Spleen (tissue), 11 donors: ENCODE measurements around the gene AASDHPPT. TPM values are rescaled to one million over a fixed set of nuclear protein-coding genes. Genes with fewer than 3 reads are reported as not detected.

ENCODE experiments used
- DNase-seq: peaks from one replicate; pipeline ENCODE4 v3.0.0-alpha.2; 2020
- H3K27ac ChIP-seq, 8 donors: fragments of 200-600 bp; sonication (generic) in 7 of 8; 1 replicate in 4 of 8; 2 replicates in 4 of 8; pipeline versions ENCODE4 v1.5.0 to v1.8.0; 2016 to 2021; ENCODE audit warnings: inconsistent platforms in 4 of 8, mild to moderate bottlenecking in 4 of 8, moderate library complexity in 1 of 8
- H3K27me3 ChIP-seq, 7 donors: fragments of 200-600 bp; sonication (generic) in 6 of 7; replicated peaks in 1 of 7; 1 replicate in 4 of 7; 2 replicates in 3 of 7; pipeline versions ENCODE4 v1.5.0 to v1.8.0; 2016 to 2021; ENCODE audit warnings: inconsistent platforms in 3 of 7, mild to moderate bottlenecking in 1 of 7
- H3K36me3 ChIP-seq, 6 donors: fragments of 200-600 bp; sonication (generic) in 5 of 6; 1 replicate in 4 of 6; 2 replicates in 2 of 6; pipeline versions ENCODE4 v1.5.0 to v1.8.0; 2016 to 2021; ENCODE audit warnings: inconsistent platforms in 2 of 6
- H3K4me1 ChIP-seq, 6 donors: fragments of 200-600 bp; sonication (generic) in 5 of 6; 1 replicate in 3 of 6; 2 replicates in 3 of 6; pipeline versions ENCODE4 v1.5.0 to v1.8.0; 2016 to 2021; ENCODE audit warnings: inconsistent platforms in 3 of 6
- H3K4me3 ChIP-seq, 8 donors: fragments of 200-600 bp; sonication (generic) in 7 of 8; 1 replicate in 4 of 8; 2 replicates in 4 of 8; pipeline versions ENCODE4 v1.5.0 to v1.8.0; 2016 to 2021; ENCODE audit warnings: inconsistent platforms in 4 of 8, mild to moderate bottlenecking in 4 of 8, moderate library complexity in 2 of 8
- H3K9me3 ChIP-seq, 8 donors: fragments of 200-600 bp; sonication (generic) in 7 of 8; 1 replicate in 4 of 8; 2 replicates in 4 of 8; pipeline versions ENCODE4 v1.5.0 to v1.8.0; 2016 to 2021; ENCODE audit warnings: inconsistent platforms in 4 of 8
- POLR2A ChIP-seq, 3 donors: fragments of 450-650 bp; IDR thresholded peaks; one replicate each; pipeline ENCODE4 v1.5.1; 2017; ENCODE audit warnings: antibody characterized with exemption in 3 of 3, mild to moderate bottlenecking in 1 of 3
- POLR2AphosphoS5 ChIP-seq, 3 donors: sonication (generic); formaldehyde crosslinking; IDR thresholded peaks; one replicate each; pipeline ENCODE4 v1.5.1; 2017; ENCODE audit warnings: antibody characterized with exemption in 3 of 3
- WGBS, 5 donors: extraction: QIAGEN DNeasy Blood & Tissue Kit in 3 of 5; methylation state at CpG; one replicate each; pipeline versions ENCODE4 v1.1.5 to v1.1.7; 2013 to 2018; 5-methylcytosine and 5-hydroxymethylcytosine counted together
- intact Hi-C: fragments of 100-400 bp; cut with DNase I; formaldehyde crosslinking; loops from one replicate; pipeline ENCODE4 v1.15.0; 2023; ENCODE audit warnings: low total_unique reads
- polyA plus RNA-seq, 3 donors: library from polyadenylated mRNA; stranded (reverse); fragments of 200-250 nt; gene quantifications; one replicate each; pipeline ENCODE4 v1.2.1, GENCODE V29; 2013
- total RNA-seq, 7 donors: library from RNA; depleted of rRNA in 3 of 7; stranded (reverse); fragments of >200 nt in 3 of 7; fragmentation: NEBNext Ultra II Directional in 4 of 7; extraction: Animal tissue kit (Norgen Biotek cat#: 25700) in 4 of 7; gene quantifications; one replicate each; pipeline versions ENCODE4 v1.1.0 to v1.2.1, GENCODE V29; 2016 to 2021
- TF ChIP-seq, protein P1 (sequence below), 11 experiments: fragments of 200-600 bp in 7 of 11; fragments of 450-650 bp in 4 of 11; sonication (generic) in 4 of 11; IDR thresholded peaks in 8 of 11; conservative IDR thresholded peaks in 3 of 11; 1 replicate in 7 of 11; 2 replicates in 4 of 11; pipeline versions ENCODE4 v1.4.0 to v1.8.0; 2016 to 2021; ENCODE audit warnings: antibody characterized with exemption in 11 of 11, inconsistent platforms in 4 of 11, mild to moderate bottlenecking in 1 of 11
- donor health status: healthy with polysubstance abuse.
- donor health status: DM: no; HTN: no; CAD: no; lungs with moderate emphysema.
- donor health status: DM: no; HTN: no; CAD: no.
- donor health status: Bipolar disorder and iron deficiency.
- donor health status: healthy.
- donor health status: DM: no; HTN: no; CAD: no.
- donor health status: DM: yes; HTN: yes; CAD: no.

AASDHPPT gene
- total and polyA plus RNA-seq, 10 donors = 12.3 to 53.5 (median 27.4) TPM

DNA sequence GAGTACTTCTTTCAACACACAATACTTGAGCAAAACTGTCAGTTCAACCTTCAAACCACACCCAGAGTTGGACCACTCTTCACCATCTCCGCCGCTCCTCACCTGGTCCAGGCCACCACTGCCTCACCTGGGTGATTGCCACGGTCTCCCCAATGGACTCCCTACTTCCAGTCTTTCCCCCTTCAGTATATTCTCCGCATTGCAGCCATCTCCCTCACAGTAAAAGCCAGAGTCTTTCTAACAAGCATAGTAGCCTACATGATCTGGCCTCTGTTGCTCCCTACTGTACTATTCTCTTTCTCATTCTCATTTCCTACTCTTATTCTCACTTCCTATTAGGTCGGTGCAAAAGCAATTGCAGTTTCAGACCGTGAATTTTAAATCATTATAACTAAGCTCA is 28.5 kb downstream of the AASDHPPT start:
- H3K36me3 ChIP-seq = no peaks in the 10 kb centered on the region
- no peak for DNase-seq
- TF ChIP-seq, protein P1, sequence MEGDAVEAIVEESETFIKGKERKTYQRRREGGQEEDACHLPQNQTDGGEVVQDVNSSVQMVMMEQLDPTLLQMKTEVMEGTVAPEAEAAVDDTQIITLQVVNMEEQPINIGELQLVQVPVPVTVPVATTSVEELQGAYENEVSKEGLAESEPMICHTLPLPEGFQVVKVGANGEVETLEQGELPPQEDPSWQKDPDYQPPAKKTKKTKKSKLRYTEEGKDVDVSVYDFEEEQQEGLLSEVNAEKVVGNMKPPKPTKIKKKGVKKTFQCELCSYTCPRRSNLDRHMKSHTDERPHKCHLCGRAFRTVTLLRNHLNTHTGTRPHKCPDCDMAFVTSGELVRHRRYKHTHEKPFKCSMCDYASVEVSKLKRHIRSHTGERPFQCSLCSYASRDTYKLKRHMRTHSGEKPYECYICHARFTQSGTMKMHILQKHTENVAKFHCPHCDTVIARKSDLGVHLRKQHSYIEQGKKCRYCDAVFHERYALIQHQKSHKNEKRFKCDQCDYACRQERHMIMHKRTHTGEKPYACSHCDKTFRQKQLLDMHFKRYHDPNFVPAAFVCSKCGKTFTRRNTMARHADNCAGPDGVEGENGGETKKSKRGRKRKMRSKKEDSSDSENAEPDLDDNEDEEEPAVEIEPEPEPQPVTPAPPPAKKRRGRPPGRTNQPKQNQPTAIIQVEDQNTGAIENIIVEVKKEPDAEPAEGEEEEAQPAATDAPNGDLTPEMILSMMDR (IDR thresholded peaks at IDR 0.05 in 8 of 11, conservative IDR thresholded peaks at IDR 0.05 in 3 of 11) = no peak
- no peak for TF ChIP-seq POLR2AphosphoS5 (IDR thresholded peaks at IDR 0.05)
- TF ChIP-seq POLR2A (IDR thresholded peaks at IDR 0.05) = no peak
- H3K27me3 ChIP-seq = no peaks in the 10 kb centered on the region
- no peaks in the 10 kb centered on the region for H3K9me3 ChIP-seq
- H3K27ac ChIP-seq = no peak overlapping the region
- H3K4me1 ChIP-seq = no peaks in the 10 kb centered on the region
- H3K4me3 ChIP-seq = no peak overlapping the region
- 78 to 88% (median 86%) methylated on average over 6 of the region's 6 CpGs for WGBS, 5 donors
- intact Hi-C loops = no loop called here

DNA sequence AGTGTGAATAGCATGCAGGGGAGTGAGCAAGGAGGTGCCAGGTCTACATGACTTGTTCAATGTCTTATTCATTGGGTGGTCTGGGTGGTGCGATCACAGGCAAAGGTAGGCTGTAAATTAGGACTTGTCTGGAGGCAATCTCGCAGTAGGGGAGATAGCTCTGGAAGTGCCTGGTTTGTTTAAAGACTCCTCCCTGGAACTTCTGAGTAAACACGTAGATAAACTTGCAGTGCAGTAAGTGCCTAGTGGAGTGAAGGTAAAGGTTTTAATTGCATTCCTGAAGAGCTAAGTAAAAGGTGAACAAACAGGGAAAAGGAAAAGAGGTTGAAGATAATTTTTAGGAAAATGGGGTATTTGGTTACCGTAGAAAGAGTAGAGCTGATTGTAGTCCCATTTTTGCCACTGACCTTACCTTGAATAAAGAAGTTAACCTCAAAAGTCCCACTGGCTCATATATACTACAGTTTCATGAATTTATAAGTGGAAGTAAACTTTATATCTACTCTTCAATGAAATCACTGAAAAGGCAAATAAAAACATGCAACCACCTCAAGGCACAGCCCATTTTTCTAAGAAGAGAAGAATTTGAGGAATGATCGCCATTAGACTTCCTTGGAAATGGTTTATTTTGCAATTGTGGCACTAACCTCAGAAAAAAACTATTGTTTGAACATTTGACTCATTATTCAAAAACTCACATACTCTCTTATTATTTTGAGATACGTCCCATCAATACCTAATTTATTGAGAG is 44.3 kb downstream of the AASDHPPT start:
- Histone ChIP-seq H3K4me1 (no peaks in the 10 kb centered on the region), H3K36me3 (no peaks in the 10 kb centered on the region), H3K4me3 (no peak overlapping the region), H3K27me3 (peaks cover 0 to 4% (median 0%) of the 10 kb centered on the region in 7 donors), H3K9me3 (no peaks in the 10 kb centered on the region), H3K27ac (no peak overlapping the region)
- intact Hi-C loops = no loop called here
- TF ChIP-seq POLR2A (IDR thresholded peaks at IDR 0.05) (no peak), POLR2AphosphoS5 (IDR thresholded peaks at IDR 0.05) (no peak)
- TF ChIP-seq, protein P1 (IDR thresholded peaks at IDR 0.05 in 8 of 11, conservative IDR thresholded peaks at IDR 0.05 in 3 of 11) = no peak
- 64 to 71% (median 69%) methylated on average over 6 of the region's 6 CpGs for WGBS, 5 donors
- no peak for DNase-seq

DNA sequence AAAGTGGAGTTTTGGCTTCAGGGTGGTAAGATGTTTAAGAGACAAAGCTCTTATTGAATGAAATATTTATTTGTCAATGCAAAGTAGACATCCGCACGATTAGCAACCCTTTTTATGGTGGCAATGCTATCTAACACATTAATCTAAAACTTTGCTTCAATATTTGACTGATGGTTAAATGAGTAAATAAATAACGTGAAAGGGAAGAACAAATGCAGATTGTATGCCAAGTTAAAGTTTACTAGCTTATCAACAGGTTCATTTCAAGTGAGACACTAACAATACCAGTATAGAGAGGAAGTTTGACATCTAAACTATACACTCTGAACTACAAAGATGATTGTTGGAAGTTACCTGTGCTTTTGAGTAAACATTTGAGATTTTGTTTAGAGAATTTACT is 50.1 kb downstream of the AASDHPPT start:
- peaks cover 0 to 11% (median 0%) of the 10 kb centered on the region in 7 donors for H3K27me3 ChIP-seq
- TF ChIP-seq POLR2A (IDR thresholded peaks at IDR 0.05) (no peak), POLR2AphosphoS5 (IDR thresholded peaks at IDR 0.05) (no peak)
- TF ChIP-seq, protein P1 (IDR thresholded peaks at IDR 0.05 in 8 of 11, conservative IDR thresholded peaks at IDR 0.05 in 3 of 11) = no peak
- no peaks in the 10 kb centered on the region for H3K36me3 ChIP-seq
- no peak for DNase-seq
- 63 to 75% (median 66%) methylated on average over 3 of the region's 3 CpGs for WGBS, 5 donors
- no peaks in the 10 kb centered on the region for H3K9me3 ChIP-seq
- no peak overlapping the region for H3K27ac ChIP-seq
- H3K4me1 ChIP-seq = no peaks in the 10 kb centered on the region
- intact Hi-C loops = no loop called here
- H3K4me3 ChIP-seq = no peak overlapping the region

DNA sequence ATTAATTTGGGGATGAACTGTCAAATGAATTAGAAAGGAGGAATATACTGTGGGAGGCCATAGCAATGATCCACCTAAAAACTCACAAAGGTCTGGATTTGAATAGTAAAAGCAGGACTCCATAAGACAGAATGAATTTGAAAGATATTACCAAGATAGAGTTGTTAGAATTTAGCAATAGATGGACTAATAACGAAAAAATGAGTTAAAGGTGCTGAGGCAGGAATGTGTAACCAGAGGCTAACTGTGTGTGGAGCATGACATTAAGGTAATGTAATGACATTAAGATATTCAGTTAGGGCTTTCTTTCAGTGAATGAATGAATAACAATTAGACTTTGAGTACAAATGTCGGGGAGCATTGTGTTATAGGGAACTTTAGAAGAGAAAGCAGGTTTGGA is 51.3 kb downstream of the AASDHPPT start:
- H3K4me1 ChIP-seq = no peaks in the 10 kb centered on the region
- H3K36me3 ChIP-seq = no peaks in the 10 kb centered on the region
- DNase-seq = no peak
- peaks cover 0 to 11% (median 0%) of the 10 kb centered on the region in 7 donors for H3K27me3 ChIP-seq
- H3K9me3 ChIP-seq = no peaks in the 10 kb centered on the region
- TF ChIP-seq, protein P1 (IDR thresholded peaks at IDR 0.05 in 8 of 11, conservative IDR thresholded peaks at IDR 0.05 in 3 of 11) = no peak
- TF ChIP-seq POLR2A (IDR thresholded peaks at IDR 0.05) = no peak
- TF ChIP-seq POLR2AphosphoS5 (IDR thresholded peaks at IDR 0.05) = no peak
- WGBS, 5 donors = 67 to 88% (median 78%) methylated on average over 2 of the region's 2 CpGs
- H3K27ac ChIP-seq = no peak overlapping the region
- H3K4me3 ChIP-seq = no peak overlapping the region
- intact Hi-C loops = no loop called here
